ENCODE measurements around the gene SPOCK3.

DNA sequence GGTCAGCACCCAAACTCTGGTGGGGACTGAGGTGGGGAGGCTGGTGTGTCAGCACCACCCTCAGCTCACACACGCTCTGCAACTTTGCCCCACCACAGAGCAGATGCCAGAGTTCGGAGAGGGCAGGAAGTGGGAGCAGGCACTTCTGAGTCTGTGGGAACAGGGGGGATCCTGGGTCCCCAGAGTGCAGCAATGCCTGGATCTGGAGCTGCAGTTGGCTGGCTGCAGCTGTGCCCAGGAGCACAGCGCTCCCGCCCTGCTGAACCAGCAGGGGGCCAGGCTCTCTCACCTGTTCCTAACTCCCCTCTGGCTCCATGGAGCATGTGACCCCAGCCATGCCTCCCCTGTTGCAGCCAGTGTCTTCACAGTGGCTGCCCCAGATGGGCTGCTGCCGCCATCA is 252.4 kb downstream of the SPOCK3 start:
- TF ChIP-seq POLR2A (IDR thresholded peaks at IDR 0.05), result no peak
- TF ChIP-seq, protein P1, sequence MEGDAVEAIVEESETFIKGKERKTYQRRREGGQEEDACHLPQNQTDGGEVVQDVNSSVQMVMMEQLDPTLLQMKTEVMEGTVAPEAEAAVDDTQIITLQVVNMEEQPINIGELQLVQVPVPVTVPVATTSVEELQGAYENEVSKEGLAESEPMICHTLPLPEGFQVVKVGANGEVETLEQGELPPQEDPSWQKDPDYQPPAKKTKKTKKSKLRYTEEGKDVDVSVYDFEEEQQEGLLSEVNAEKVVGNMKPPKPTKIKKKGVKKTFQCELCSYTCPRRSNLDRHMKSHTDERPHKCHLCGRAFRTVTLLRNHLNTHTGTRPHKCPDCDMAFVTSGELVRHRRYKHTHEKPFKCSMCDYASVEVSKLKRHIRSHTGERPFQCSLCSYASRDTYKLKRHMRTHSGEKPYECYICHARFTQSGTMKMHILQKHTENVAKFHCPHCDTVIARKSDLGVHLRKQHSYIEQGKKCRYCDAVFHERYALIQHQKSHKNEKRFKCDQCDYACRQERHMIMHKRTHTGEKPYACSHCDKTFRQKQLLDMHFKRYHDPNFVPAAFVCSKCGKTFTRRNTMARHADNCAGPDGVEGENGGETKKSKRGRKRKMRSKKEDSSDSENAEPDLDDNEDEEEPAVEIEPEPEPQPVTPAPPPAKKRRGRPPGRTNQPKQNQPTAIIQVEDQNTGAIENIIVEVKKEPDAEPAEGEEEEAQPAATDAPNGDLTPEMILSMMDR (IDR thresholded peaks at IDR 0.05), result no peak
